Stimulated activated naive CD8-positive, alpha-beta T cell treated with anti-CD3 and anti-CD28 coated beads, Interleukin-15, Interleukin-2, amounts not matched to agents 100 ng/mL and 50 ng/mL, for 24 hours (primary cell): Measurements from ENCODE around the gene HYAL2.
"Not testable (repeated sequence)": the region's sequence is repeated elsewhere in the genome, so short reads cannot be mapped to it uniquely, and the experiment has no call there.

Experiments used
- H3K27ac Mint-ChIP-seq: one replicate; pipeline ENCODE4 v1.8.0; 2021; ENCODE audit warnings: mild to moderate bottlenecking, mixed read lengths
- H3K27me3 Mint-ChIP-seq: one replicate; pipeline ENCODE4 v1.8.0; 2021; ENCODE audit warnings: mixed read lengths
- H3K36me3 Mint-ChIP-seq: one replicate; pipeline ENCODE4 v1.8.0; 2021; ENCODE audit warnings: low read depth, mixed read lengths
- H3K4me1 Mint-ChIP-seq: one replicate; pipeline ENCODE4 v1.8.0; 2021; ENCODE audit warnings: low read depth, mixed read lengths
- H3K4me3 Mint-ChIP-seq: one replicate; pipeline ENCODE4 v1.8.0; 2021; ENCODE audit warnings: mild to moderate bottlenecking, mixed read lengths
- H3K9me3 Mint-ChIP-seq: one replicate; pipeline ENCODE4 v1.8.0; 2021; ENCODE audit warnings: mixed read lengths

The HYAL2 gene

DNA sequence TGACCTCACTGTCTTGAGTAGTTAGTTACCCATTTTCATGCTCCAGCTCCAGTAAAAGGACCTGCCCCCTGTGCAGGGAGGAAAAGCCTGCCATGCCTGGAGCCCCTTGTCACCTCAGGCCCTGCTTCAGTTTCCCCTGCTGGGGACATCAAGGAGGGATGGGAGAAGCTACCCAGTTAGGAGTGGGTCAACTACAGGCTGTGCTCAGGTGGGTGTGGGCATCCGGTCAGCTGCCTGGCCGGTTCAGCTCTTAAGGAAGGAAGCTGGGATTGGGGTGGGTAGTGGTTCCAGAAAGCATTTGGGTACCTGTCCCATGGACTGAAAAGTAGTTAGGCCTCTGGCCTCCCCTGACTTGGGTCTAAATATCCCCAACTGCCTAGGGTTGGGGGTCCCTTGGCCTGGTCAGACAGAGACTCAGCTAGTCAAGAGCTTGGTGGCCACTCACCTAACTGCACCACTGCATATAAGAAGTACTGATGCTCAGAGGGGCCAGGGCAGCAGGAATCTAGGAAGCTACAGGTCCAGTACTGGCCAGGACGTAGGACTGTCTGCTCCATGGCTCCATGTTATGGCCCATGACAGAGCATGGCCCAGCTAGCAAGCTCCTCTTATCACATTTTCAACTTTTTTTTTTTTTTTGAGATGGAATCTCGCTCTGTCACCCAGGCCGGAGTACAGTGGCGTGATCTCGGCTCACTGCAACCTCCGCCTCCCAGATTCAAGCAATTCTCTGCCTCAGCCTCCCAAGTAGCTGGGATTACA is 43.1 kb downstream of the HYAL2 start:
- Mint-ChIP-seq H3K27me3 (peaks cover 23% of the 10 kb centered on the region), H3K9me3 (no peaks in the 10 kb centered on the region), H3K36me3 (no peaks in the 10 kb centered on the region), H3K27ac (no peak overlapping the region), H3K4me1 (peaks cover 16% of the 10 kb centered on the region), H3K4me3 (no peak overlapping the region)

DNA sequence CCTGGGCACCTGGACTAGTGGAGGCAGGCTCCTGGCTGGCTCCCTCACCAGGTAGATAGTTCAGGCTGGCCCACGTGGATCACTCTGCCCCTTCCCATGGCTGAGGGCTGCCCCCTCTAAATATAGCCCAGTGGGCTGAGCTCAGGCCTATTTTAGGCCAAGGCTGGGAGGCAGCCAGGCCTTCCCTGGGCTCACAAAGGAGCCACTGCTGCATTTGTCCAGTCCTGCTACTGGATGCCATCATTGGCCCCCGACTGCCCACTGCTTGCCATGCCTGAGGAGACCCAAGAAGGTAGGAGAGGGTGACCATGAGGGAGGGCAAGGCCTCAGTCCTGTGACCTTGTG is 43.7 kb downstream of the HYAL2 start, which contains the start of gene LSMEM2:
LSMEM2 (plus strand) TSS at position 208 of the 345 bp plus-strand sequence; CDS start at position 235, 27 bp downstream.
- Mint-ChIP-seq H3K27ac (no peak within 1 kb of the TSS), H3K36me3 (no peaks in the 10 kb centered on the region), H3K4me3 (no peak within 1 kb of the TSS), H3K9me3 (no peaks in the 10 kb centered on the region), H3K27me3 (peaks cover 29% of the 10 kb centered on the region), H3K4me1 (peaks cover 22% of the 10 kb centered on the region)

DNA sequence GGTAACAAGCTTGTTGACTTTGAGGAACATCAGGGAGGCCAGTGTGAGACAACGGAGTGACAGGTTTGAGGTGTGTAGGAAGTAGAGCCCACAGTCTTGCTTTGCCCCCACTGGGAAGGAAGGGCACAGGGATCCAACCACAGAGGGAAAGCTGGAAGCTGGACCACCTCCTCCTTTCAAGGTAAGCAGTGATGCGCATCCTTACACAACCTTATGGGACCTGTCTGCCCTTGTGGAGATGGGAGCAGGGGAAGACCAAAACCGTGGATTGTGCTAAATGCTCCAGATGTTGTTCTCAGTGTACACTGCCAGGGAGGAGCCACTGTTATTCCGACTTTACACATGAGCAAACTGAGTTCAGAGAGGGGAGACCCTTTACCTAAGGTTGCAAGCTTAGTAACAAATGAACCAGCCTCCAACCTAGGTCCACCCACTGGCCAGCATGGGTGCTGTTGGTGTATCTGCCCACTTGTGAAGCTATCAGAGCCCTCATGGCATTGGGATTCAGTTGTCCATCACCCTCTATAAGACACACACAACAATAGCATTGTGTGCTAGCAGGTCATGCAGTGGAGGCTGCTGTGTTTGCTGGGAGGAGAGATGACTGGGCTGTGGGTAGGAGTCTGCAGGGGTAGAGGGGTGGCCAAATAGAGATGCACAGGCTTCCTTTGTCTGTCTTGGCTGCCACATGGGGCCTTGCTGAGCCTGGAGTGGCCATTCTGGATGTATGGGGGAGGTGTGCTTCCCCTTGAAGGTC is 44.2 kb downstream of the HYAL2 start:
- Mint-ChIP-seq H3K36me3 (no peaks in the 10 kb centered on the region), H3K4me1 (peaks cover 23% of the 10 kb centered on the region), H3K9me3 (no peaks in the 10 kb centered on the region), H3K4me3 (no peak overlapping the region), H3K27me3 (peaks cover 31% of the 10 kb centered on the region), H3K27ac (no peak overlapping the region)

DNA sequence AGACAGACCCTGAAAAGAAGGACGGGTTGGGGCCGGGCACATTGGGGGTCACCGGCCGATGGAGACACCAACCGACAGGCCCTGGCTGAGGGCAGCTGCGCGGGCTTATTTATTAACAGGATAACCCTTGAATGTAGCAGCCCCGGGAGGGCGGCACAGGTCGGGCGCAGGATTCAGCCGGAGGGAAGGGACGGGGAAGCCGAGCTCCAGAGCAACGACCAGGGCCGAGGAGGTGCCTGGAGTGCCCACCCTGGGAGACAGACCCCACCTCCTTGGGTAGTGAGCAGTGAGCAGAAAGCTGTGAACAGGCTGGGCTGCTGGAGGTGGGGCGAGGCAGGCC is 45.8 kb downstream of the HYAL2 start:
- Mint-ChIP-seq H3K4me3 (no peak overlapping the region), H3K9me3 (no peaks in the 10 kb centered on the region), H3K27me3 (peaks cover 36% of the 10 kb centered on the region), H3K4me1 (peaks cover 28% of the 10 kb centered on the region), H3K36me3 (no peaks in the 10 kb centered on the region), H3K27ac (no peak overlapping the region)

DNA sequence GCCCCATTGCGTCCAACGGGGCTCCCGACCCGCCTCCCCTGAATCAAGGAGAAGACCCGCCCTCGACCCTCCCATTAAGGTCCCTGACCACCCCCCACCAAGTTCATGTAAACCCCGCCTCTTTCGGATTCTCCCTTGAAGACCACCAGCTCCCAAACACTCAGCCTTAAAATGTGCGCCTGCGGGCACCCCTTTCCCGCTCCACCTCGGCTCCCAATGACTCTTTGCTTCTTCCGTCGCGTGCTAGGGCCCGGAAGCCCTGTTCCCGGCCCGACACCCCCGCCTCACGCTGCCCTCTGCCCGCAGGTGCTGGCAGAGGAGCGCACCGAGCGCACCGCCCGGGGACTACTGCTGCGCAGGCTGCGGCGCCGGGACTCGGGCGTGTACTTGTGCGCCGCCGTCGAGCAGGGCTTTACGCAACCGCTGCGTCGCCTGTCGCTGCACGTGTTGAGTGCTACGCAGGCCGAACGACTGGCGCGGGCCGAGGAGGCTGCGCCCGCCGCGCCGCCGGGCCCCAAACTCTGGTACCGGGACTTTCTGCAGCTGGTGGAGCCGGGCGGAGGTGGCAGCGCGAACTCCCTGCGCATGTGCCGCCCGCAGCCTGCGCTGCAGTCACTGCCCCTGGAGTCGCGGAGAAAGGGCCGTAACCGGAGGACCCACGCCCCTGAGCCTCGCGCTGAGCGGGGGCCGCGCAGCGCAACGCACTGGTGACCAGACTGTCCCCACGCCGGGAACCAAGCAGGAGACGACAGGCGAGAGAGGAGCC is 46.4 kb downstream of the HYAL2 start:
- H3K27ac Mint-ChIP-seq = no peak overlapping the region
- peaks cover 28% of the 10 kb centered on the region for H3K4me1 Mint-ChIP-seq
- H3K9me3 Mint-ChIP-seq = no peaks in the 10 kb centered on the region
- no peaks in the 10 kb centered on the region for H3K36me3 Mint-ChIP-seq
- H3K27me3 Mint-ChIP-seq = peaks cover 36% of the 10 kb centered on the region
- no peak overlapping the region for H3K4me3 Mint-ChIP-seq

DNA sequence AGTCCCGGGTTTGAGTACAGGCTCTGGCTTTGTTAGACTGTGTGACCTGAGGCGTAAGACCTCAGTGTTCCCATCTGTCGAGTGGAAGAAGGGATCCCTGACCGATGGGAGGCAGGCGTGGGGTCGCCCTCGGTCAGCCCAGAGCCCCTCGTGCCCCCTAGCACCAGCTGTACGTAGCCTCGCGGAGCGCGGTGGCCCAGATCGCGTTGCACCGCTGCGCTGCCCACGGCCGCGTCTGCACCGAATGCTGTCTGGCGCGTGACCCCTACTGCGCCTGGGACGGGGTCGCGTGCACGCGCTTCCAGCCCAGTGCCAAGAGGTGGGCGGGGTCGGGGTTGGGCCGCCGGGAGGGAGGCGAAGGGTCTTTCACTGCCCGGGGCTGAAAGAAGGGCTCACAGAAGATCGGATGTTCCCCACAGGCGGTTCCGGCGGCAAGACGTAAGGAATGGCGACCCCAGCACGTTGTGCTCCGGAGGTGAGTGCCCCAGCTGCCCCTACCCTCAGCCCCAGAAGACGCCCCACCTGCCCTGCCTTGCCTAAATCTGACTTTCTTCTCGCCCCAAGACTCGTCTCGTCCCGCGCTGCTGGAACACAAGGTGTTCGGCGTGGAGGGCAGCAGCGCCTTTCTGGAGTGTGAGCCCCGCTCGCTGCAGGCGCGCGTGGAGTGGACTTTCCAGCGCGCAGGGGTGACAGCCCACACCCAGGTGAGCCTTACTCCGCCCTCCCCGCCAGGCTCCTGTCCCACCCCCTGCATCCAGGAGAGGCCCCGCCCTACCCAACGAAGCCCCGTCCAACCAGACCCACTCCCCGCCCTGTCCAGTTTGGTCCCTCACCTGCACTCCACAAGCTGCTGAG is 47.2 kb downstream of the HYAL2 start:
- H3K27ac Mint-ChIP-seq = no peak overlapping the region
- H3K4me1 Mint-ChIP-seq = peaks cover 28% of the 10 kb centered on the region
- peaks cover 36% of the 10 kb centered on the region for H3K27me3 Mint-ChIP-seq
- H3K36me3 Mint-ChIP-seq = no peaks in the 10 kb centered on the region
- no peak overlapping the region for H3K4me3 Mint-ChIP-seq
- H3K9me3 Mint-ChIP-seq = no peaks in the 10 kb centered on the region

DNA sequence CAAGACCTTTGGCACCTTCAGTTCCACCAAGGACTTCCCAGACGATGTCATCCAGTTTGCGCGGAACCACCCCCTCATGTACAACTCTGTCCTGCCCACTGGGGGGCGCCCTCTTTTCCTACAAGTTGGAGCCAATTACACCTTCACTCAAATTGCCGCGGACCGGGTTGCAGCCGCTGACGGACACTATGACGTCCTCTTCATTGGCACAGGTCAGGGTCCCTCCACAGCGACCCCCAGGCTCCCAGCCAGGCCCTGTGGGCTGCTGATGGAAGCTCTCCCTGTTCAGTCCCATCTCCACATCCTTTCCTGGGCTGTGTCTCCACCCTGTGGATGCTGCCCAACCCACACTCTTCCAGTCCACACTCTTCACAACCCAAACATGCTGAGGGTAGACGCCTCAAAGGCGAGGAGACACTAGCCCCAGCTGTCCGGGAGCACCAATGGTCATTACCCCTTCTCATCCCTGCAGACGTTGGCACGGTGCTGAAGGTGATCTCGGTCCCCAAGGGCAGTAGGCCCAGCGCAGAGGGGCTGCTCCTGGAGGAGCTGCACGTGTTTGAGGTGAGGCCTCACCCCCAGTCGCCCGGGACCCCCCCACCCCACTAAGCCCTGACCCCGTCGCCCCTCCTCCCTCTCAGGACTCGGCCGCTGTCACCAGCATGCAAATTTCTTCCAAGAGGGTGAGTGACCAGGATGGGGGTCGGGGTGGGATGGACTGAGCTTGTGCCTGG is 48.0 kb downstream of the HYAL2 start:
- Mint-ChIP-seq H3K36me3 (no peaks in the 10 kb centered on the region), H3K4me1 (peaks cover 28% of the 10 kb centered on the region), H3K27me3 (peaks cover 36% of the 10 kb centered on the region), H3K4me3 (peak overlapping the region; percentile 54), H3K27ac (no peak overlapping the region), H3K9me3 (no peaks in the 10 kb centered on the region)

DNA sequence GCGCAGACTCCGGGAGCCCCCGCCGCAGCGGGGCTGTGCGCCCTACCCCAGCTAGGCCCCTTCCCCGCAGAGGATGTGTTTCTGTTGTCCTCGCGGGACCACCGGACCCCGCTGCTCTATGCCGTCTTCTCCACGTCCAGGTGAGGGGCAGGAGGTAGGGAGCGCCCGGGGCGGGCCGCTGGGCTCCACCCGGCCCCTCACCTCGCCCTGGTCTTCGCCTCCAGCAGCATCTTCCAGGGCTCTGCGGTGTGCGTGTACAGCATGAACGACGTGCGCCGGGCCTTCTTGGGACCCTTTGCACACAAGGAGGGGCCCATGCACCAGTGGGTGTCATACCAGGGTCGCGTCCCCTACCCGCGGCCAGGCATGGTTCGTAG is 48.9 kb downstream of the HYAL2 start:
- Mint-ChIP-seq H3K27me3 (peaks cover 37% of the 10 kb centered on the region), H3K9me3 (no peaks in the 10 kb centered on the region), H3K4me3 (no peak overlapping the region), H3K36me3 (no peaks in the 10 kb centered on the region), H3K27ac (no peak overlapping the region), H3K4me1 (peaks cover 28% of the 10 kb centered on the region)

DNA sequence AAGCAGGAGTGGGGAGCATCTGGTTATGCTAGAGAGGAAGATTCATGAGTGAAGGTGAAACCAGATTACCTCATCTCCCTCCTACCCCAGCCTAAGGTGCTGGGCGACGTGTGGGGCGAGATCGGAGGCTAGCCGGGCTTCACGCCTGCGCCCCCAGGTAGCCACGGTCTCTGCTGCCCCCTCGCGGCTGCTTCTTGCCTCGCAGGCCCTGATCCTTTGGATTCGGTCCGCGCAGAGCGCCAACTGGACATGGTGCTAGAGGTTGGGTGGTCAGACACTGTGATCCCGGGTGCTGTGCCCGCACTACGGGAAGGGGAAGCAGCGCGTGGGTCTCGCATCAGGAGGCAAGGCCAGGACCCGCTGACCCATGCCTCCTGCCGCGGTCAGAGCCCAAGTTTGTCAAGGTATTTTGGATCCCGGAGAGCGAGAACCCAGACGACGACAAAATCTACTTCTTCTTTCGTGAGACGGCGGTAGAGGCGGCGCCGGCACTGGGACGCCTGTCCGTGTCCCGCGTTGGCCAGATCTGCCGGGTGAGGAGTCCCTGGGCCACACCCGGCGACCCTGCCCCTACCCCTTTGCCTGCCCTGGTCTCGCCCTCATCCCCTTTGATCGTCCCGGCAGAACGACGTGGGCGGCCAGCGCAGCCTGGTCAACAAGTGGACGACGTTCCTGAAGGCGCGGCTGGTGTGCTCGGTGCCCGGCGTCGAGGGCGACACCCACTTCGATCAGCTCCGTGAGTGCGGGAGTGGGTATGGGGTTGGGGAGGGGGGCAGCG is 49.4 kb downstream of the HYAL2 start:
- H3K27ac Mint-ChIP-seq = no peak overlapping the region
- peaks cover 28% of the 10 kb centered on the region for H3K4me1 Mint-ChIP-seq
- peak overlapping the region; percentile 78 for H3K4me3 Mint-ChIP-seq
- no peaks in the 10 kb centered on the region for H3K36me3 Mint-ChIP-seq
- no peaks in the 10 kb centered on the region for H3K9me3 Mint-ChIP-seq
- H3K27me3 Mint-ChIP-seq = peaks cover 43% of the 10 kb centered on the region

DNA sequence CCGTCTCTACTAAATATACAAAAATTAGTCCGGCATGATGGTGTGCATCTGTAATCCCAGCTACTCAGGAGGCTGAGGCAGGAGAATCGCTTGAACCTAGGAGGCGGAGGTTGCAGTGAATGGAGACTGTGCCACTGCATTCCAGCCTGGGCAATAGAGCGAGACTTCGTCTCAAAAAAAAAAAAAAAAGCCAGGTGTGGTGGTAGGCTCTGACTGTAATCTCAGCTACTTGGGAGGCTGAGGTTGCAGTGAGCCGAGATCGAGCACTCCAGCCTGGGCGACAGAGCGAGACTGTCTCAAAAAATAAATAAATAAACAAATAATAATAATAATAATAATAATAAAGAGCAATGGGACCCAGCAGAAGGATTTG is 50.0 kb downstream of the HYAL2 start:
- H3K36me3 Mint-ChIP-seq, H3K27ac Mint-ChIP-seq, H3K9me3 Mint-ChIP-seq, H3K4me3 Mint-ChIP-seq: not testable (repeated sequence)
- Mint-ChIP-seq H3K4me1 (peaks cover 28% of the 10 kb centered on the region), H3K27me3 (peaks cover 43% of the 10 kb centered on the region)

DNA sequence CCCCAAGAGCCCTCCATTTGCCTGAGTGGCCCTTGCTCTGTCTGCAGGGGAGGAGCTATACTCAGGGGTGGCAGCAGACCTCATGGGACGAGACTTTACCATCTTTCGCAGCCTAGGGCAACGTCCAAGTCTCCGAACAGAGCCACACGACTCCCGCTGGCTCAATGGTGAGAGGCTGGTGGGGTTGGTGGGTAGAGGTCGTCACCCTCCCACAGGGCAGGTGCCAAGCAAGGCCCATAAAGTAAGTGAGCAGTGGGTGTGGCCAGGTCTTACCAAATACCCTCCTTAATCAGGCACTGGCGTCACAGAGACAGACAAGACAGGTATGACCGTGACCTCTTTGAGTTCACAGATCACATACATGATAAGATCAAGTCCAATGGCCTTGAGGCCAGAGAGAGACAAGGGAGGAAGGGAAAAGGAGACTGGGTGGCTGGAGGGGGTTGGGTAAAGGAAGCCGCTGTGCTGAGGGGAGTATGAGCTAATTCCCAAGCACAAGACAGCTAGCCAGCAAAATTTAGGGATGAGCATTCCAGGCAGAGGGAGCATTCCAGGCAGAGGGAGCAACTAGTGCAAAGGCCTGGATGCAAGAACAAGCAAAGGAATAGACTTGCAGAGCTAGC is 51.1 kb downstream of the HYAL2 start:
- H3K27ac Mint-ChIP-seq = no peak overlapping the region

DNA sequence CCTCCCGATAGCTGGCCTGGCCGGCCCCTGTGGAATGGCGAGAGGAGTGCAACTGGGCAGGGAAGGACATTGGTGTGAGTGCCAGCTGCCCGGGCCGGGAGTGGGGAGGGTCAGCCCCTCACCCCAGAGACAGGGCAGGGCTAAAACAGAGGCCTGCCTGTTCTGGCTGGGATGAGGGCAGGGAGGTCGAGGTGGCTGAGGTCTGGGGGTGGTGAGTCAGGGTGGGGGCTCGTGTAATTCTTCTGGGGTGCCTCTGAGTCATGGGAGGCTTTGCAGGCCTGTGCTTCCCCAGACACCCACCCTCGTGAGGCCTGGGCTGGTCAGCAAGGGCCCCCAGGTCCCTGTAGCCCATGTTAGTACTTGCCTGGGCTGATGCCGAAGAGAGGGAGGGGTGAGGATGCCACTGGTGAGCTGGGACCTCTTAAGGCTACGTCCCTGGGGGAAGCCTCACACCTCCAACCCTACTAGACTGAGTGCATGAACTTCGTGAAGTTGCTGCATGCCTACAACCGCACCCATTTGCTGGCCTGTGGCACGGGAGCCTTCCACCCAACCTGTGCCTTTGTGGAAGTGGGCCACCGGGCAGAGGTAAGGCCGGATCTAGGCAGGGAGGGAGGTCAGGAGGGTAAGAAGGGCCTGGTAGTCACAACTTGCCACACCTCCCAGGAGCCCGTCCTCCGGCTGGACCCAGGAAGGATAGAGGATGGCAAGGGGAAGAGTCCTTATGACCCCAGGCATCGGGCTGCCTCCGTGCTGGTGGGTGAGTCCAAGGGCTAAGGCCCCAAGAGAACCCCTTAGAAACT is 51.9 kb downstream of the HYAL2 start:
- Mint-ChIP-seq H3K36me3 (no peaks in the 10 kb centered on the region), H3K4me1 (peaks cover 23% of the 10 kb centered on the region), H3K9me3 (no peaks in the 10 kb centered on the region), H3K4me3 (no peak overlapping the region), H3K27me3 (peaks cover 39% of the 10 kb centered on the region), H3K27ac (no peak overlapping the region)

More for the DNA sequence above, 51.1 kb downstream of the HYAL2 start:
- Mint-ChIP-seq H3K4me1 (peaks cover 28% of the 10 kb centered on the region), H3K4me3 (no peak overlapping the region), H3K9me3 (no peaks in the 10 kb centered on the region), H3K27me3 (peaks cover 42% of the 10 kb centered on the region), H3K36me3 (no peaks in the 10 kb centered on the region)
